ENCODE results near the gene SCN8A.
"Not testable (repeated sequence)": the region's sequence is repeated elsewhere in the genome, so short reads cannot be mapped to it uniquely, and the experiment has no call there.

The SCN8A gene

GRCh38 chr12:51592034-51592705, 1.1 kb downstream of the SCN8A start:
- H3K9me3 ChIP-seq (ENCODE audit: control insufficient read depth, insufficient read depth, low read length) = no peaks in the 10 kb centered on the region
- DNase-seq (ENCODE audit: low read depth, low spot score) = no peak
- no peak overlapping the region for H3K27ac ChIP-seq (ENCODE audit: low read length)
- WGBS (ENCODE audit: insufficient coverage, insufficient read length) = no CpG with 5 or more reads among the region's 11 CpGs
- H3K4me3 ChIP-seq (ENCODE audit: low read length) = peak overlapping the region; percentile 91; the same call in 1 of the 2 replicates
- no peaks in the 10 kb centered on the region for H3K36me3 ChIP-seq (ENCODE audit: control insufficient read depth, insufficient read depth, low read length)
- no peaks in the 10 kb centered on the region for H3K4me1 ChIP-seq (ENCODE audit: control insufficient read depth, insufficient read depth, low read length)
- H3K27me3 ChIP-seq (ENCODE audit: control insufficient read depth, insufficient read depth, low read length) = no peaks in the 10 kb centered on the region

- no CpG with 5 or more reads among the region's 2 CpGs for WGBS (ENCODE audit: insufficient coverage, insufficient read length)
- no peaks in the 10 kb centered on the region for H3K4me1 ChIP-seq (ENCODE audit: control insufficient read depth, insufficient read depth, low read length)
- no peak overlapping the region for H3K4me3 ChIP-seq (ENCODE audit: low read length)
- no peak for DNase-seq (ENCODE audit: low read depth, low spot score)
- H3K9me3 ChIP-seq (ENCODE audit: control insufficient read depth, insufficient read depth, low read length) = no peaks in the 10 kb centered on the region
- no peaks in the 10 kb centered on the region for H3K36me3 ChIP-seq (ENCODE audit: control insufficient read depth, insufficient read depth, low read length)
- no peaks in the 10 kb centered on the region for H3K27me3 ChIP-seq (ENCODE audit: control insufficient read depth, insufficient read depth, low read length)
- no peak overlapping the region for H3K27ac ChIP-seq (ENCODE audit: low read length)
Observed at GRCh38 chr12:51593021-51593420, 2.0 kb downstream of the SCN8A start.

- no peak for DNase-seq (ENCODE audit: low read depth, low spot score)
- Histone ChIP-seq H3K4me1 (ENCODE audit: control insufficient read depth, insufficient read depth, low read length) (no peaks in the 10 kb centered on the region), H3K4me3 (ENCODE audit: low read length) (no peak overlapping the region), H3K27ac (ENCODE audit: low read length) (no peak overlapping the region), H3K9me3 (ENCODE audit: control insufficient read depth, insufficient read depth, low read length) (no peaks in the 10 kb centered on the region), H3K27me3 (ENCODE audit: control insufficient read depth, insufficient read depth, low read length) (no peaks in the 10 kb centered on the region), H3K36me3 (ENCODE audit: control insufficient read depth, insufficient read depth, low read length) (no peaks in the 10 kb centered on the region)
- no CpG with 5 or more reads among the region's 5 CpGs for WGBS (ENCODE audit: insufficient coverage, insufficient read length)
Observed at GRCh38 chr12:51593539-51593938, 2.5 kb downstream of the SCN8A start.

GRCh38 chr12:51598156-51598555, 7.1 kb downstream of the SCN8A start:
- no peak for DNase-seq (ENCODE audit: low read depth, low spot score)
- Histone ChIP-seq H3K9me3 (ENCODE audit: control insufficient read depth, insufficient read depth, low read length) (no peaks in the 10 kb centered on the region), H3K27ac (ENCODE audit: low read length) (no peak overlapping the region), H3K4me3 (ENCODE audit: low read length) (no peak overlapping the region), H3K27me3 (ENCODE audit: control insufficient read depth, insufficient read depth, low read length) (no peaks in the 10 kb centered on the region), H3K4me1 (ENCODE audit: control insufficient read depth, insufficient read depth, low read length) (no peaks in the 10 kb centered on the region), H3K36me3 (ENCODE audit: control insufficient read depth, insufficient read depth, low read length) (no peaks in the 10 kb centered on the region)
- 100% methylated on average over 1 of the region's 4 CpGs for WGBS (ENCODE audit: insufficient coverage, insufficient read length)

- no CpG with 5 or more reads among the region's 1 CpG for WGBS (ENCODE audit: insufficient coverage, insufficient read length)
- Histone ChIP-seq H3K27me3 (ENCODE audit: control insufficient read depth, insufficient read depth, low read length) (no peaks in the 10 kb centered on the region), H3K27ac (ENCODE audit: low read length) (no peak overlapping the region), H3K9me3 (ENCODE audit: control insufficient read depth, insufficient read depth, low read length) (no peaks in the 10 kb centered on the region), H3K36me3 (ENCODE audit: control insufficient read depth, insufficient read depth, low read length) (no peaks in the 10 kb centered on the region), H3K4me3 (ENCODE audit: low read length) (no peak overlapping the region), H3K4me1 (ENCODE audit: control insufficient read depth, insufficient read depth, low read length) (no peaks in the 10 kb centered on the region)
- DNase-seq (ENCODE audit: low read depth, low spot score) = no peak
Observed at GRCh38 chr12:51600721-51601120, 9.7 kb downstream of the SCN8A start.

- no peak for DNase-seq (ENCODE audit: low read depth, low spot score)
- no peaks in the 10 kb centered on the region for H3K4me1 ChIP-seq (ENCODE audit: control insufficient read depth, insufficient read depth, low read length)
- H3K27ac ChIP-seq (ENCODE audit: low read length) = no peak overlapping the region
- H3K9me3 ChIP-seq (ENCODE audit: control insufficient read depth, insufficient read depth, low read length) = no peaks in the 10 kb centered on the region
- H3K27me3 ChIP-seq (ENCODE audit: control insufficient read depth, insufficient read depth, low read length) = no peaks in the 10 kb centered on the region
- no peaks in the 10 kb centered on the region for H3K36me3 ChIP-seq (ENCODE audit: control insufficient read depth, insufficient read depth, low read length)
- no peak overlapping the region for H3K4me3 ChIP-seq (ENCODE audit: low read length)
Observed at GRCh38 chr12:51601241-51601640, 10.2 kb downstream of the SCN8A start.

GRCh38 chr12:51605896-51606295, 14.9 kb downstream of the SCN8A start:
- not testable (repeated sequence) for H3K9me3 ChIP-seq (ENCODE audit: control insufficient read depth, insufficient read depth, low read length); DNase-seq (ENCODE audit: low read depth, low spot score); H3K27ac ChIP-seq (ENCODE audit: low read length); H3K4me1 ChIP-seq (ENCODE audit: control insufficient read depth, insufficient read depth, low read length); H3K27me3 ChIP-seq (ENCODE audit: control insufficient read depth, insufficient read depth, low read length); H3K36me3 ChIP-seq (ENCODE audit: control insufficient read depth, insufficient read depth, low read length); H3K4me3 ChIP-seq (ENCODE audit: low read length)
- no CpG with 5 or more reads among the region's 1 CpG for WGBS (ENCODE audit: insufficient coverage, insufficient read length)

- not testable (repeated sequence) for H3K4me1 ChIP-seq (ENCODE audit: control insufficient read depth, insufficient read depth, low read length); H3K27me3 ChIP-seq (ENCODE audit: control insufficient read depth, insufficient read depth, low read length); DNase-seq (ENCODE audit: low read depth, low spot score); H3K27ac ChIP-seq (ENCODE audit: low read length); H3K9me3 ChIP-seq (ENCODE audit: control insufficient read depth, insufficient read depth, low read length); H3K36me3 ChIP-seq (ENCODE audit: control insufficient read depth, insufficient read depth, low read length); H3K4me3 ChIP-seq (ENCODE audit: low read length)
- WGBS (ENCODE audit: insufficient coverage, insufficient read length) = no CpG with 5 or more reads among the region's 2 CpGs
Observed at GRCh38 chr12:51607197-51607596, 16.2 kb downstream of the SCN8A start.

- no peak for DNase-seq (ENCODE audit: low read depth, low spot score)
- H3K27ac ChIP-seq (ENCODE audit: low read length) = no peak overlapping the region
- H3K9me3 ChIP-seq (ENCODE audit: control insufficient read depth, insufficient read depth, low read length) = no peaks in the 10 kb centered on the region
- H3K4me3 ChIP-seq (ENCODE audit: low read length) = no peak overlapping the region
- no peaks in the 10 kb centered on the region for H3K27me3 ChIP-seq (ENCODE audit: control insufficient read depth, insufficient read depth, low read length)
- H3K4me1 ChIP-seq (ENCODE audit: control insufficient read depth, insufficient read depth, low read length) = no peaks in the 10 kb centered on the region
- H3K36me3 ChIP-seq (ENCODE audit: control insufficient read depth, insufficient read depth, low read length) = no peaks in the 10 kb centered on the region
- WGBS (ENCODE audit: insufficient coverage, insufficient read length) = no CpG with 5 or more reads among the region's 4 CpGs
Observed at GRCh38 chr12:51620448-51620847, 29.4 kb downstream of the SCN8A start.

GRCh38 chr12:51621156-51621922, 30.3 kb downstream of the SCN8A start:
- H3K36me3 ChIP-seq (ENCODE audit: control insufficient read depth, insufficient read depth, low read length) = no peaks in the 10 kb centered on the region
- no peaks in the 10 kb centered on the region; the same call in 1 of the 2 replicates for H3K4me1 ChIP-seq (ENCODE audit: control insufficient read depth, insufficient read depth, low read length)
- WGBS (ENCODE audit: insufficient coverage, insufficient read length) = no CpG with 5 or more reads among the region's 7 CpGs
- no peak overlapping the region for H3K27ac ChIP-seq (ENCODE audit: low read length)
- DNase-seq (ENCODE audit: low read depth, low spot score) = no peak
- H3K4me3 ChIP-seq (ENCODE audit: low read length) = no peak overlapping the region
- no peaks in the 10 kb centered on the region for H3K27me3 ChIP-seq (ENCODE audit: control insufficient read depth, insufficient read depth, low read length)
- no peaks in the 10 kb centered on the region for H3K9me3 ChIP-seq (ENCODE audit: control insufficient read depth, insufficient read depth, low read length)

- no peak overlapping the region for H3K4me3 ChIP-seq (ENCODE audit: low read length)
- H3K36me3 ChIP-seq (ENCODE audit: control insufficient read depth, insufficient read depth, low read length) = no peaks in the 10 kb centered on the region
- no peaks in the 10 kb centered on the region; the same call in 1 of the 2 replicates for H3K4me1 ChIP-seq (ENCODE audit: control insufficient read depth, insufficient read depth, low read length)
- H3K27me3 ChIP-seq (ENCODE audit: control insufficient read depth, insufficient read depth, low read length) = no peaks in the 10 kb centered on the region
- H3K27ac ChIP-seq (ENCODE audit: low read length) = no peak overlapping the region
- no peak for DNase-seq (ENCODE audit: low read depth, low spot score)
- no peaks in the 10 kb centered on the region for H3K9me3 ChIP-seq (ENCODE audit: control insufficient read depth, insufficient read depth, low read length)
- WGBS (ENCODE audit: insufficient coverage, insufficient read length) = no CpG with 5 or more reads among the region's 1 CpG
Observed at GRCh38 chr12:51622564-51622963, 31.5 kb downstream of the SCN8A start.

Data from iPS DF 6.9 (cell line).